Liver (tissue), 9 donors: ENCODE results near the gene KCNIP4. TPM values are rescaled to one million over a fixed set of nuclear protein-coding genes. Genes with fewer than 3 reads are reported as not detected.

Source experiments
- DNase-seq: peaks from one replicate; pipeline ENCODE4 v3.0.0-alpha.2; 2017; ENCODE audit warnings: low spot score
- H3K27ac ChIP-seq, 2 donors: one replicate each; pipeline ENCODE4 v1.7.0; 2013; ENCODE audit warnings: inconsistent platforms in 2 of 2, low read length in 2 of 2, control low read depth in 1 of 2, low read depth in 1 of 2, mild to moderate bottlenecking in 1 of 2
- H3K27me3 ChIP-seq, 4 donors: one replicate each; pipeline versions ENCODE4 v1.6.1 to v1.7.0; 2013; ENCODE audit warnings: low read length in 3 of 4, inconsistent platforms in 1 of 4, mild to moderate bottlenecking in 1 of 4, moderate library complexity in 1 of 4; ENCODE audit not compliant: control insufficient read depth in 4 of 4, insufficient read depth in 4 of 4
- H3K36me3 ChIP-seq, 4 donors: one replicate each; pipeline versions ENCODE4 v1.6.1 to v1.7.0; 2013; ENCODE audit warnings: low read length in 3 of 4, mild to moderate bottlenecking in 3 of 4, low read depth in 1 of 4, moderate library complexity in 1 of 4; ENCODE audit not compliant: control insufficient read depth in 4 of 4, insufficient read depth in 3 of 4
- H3K4me1 ChIP-seq, 4 donors: one replicate each; pipeline versions ENCODE4 v1.6.1 to v1.7.0; 2013; ENCODE audit warnings: low read length in 3 of 4, mild to moderate bottlenecking in 3 of 4, moderate library complexity in 1 of 4; ENCODE audit not compliant: control insufficient read depth in 4 of 4, insufficient read depth in 4 of 4
- H3K4me3 ChIP-seq, 3 donors: one replicate each; pipeline versions ENCODE4 v1.6.1 to v1.7.0; 2013; ENCODE audit warnings: low read length in 3 of 3, control low read depth in 1 of 3, low read depth in 1 of 3, mild to moderate bottlenecking in 1 of 3
- H3K9ac ChIP-seq, 2 donors: one replicate each; pipeline ENCODE4 v1.7.0; 2013; ENCODE audit warnings: low read length in 2 of 2, mild to moderate bottlenecking in 2 of 2, moderate library complexity in 2 of 2, control low read depth in 1 of 2, low read depth in 1 of 2
- H3K9me3 ChIP-seq, 4 donors: one replicate each; pipeline versions ENCODE4 v1.6.1 to v1.7.0; 2013; ENCODE audit warnings: low read length in 3 of 4; ENCODE audit not compliant: control insufficient read depth in 4 of 4
- EGR1 ChIP-seq, 2 donors: IDR thresholded peaks; 2 replicates each; pipeline ENCODE4 v1.6.1; 2016 to 2018; ENCODE audit warnings: antibody characterized with exemption in 2 of 2, low read depth in 2 of 2
- FOXA1 ChIP-seq: IDR thresholded peaks from 2 replicates; pipeline ENCODE4 v1.6.1; 2016; ENCODE audit warnings: antibody characterized with exemption
- FOXA2 ChIP-seq: IDR thresholded peaks from 2 replicates; pipeline ENCODE4 v1.6.1; 2016; ENCODE audit warnings: antibody characterized with exemption
- GABPA ChIP-seq, 2 donors: IDR thresholded peaks in 1 of 2; conservative IDR thresholded peaks in 1 of 2; 2 replicates each; pipeline ENCODE4 v1.6.1; 2016; ENCODE audit warnings: antibody characterized with exemption in 2 of 2, mild to moderate bottlenecking in 1 of 2, moderate library complexity in 1 of 2
- HNF4A ChIP-seq, 2 donors: conservative IDR thresholded peaks; 2 replicates each; pipeline ENCODE4 v1.6.1; 2016; ENCODE audit warnings: antibody characterized with exemption in 2 of 2, mild to moderate bottlenecking in 2 of 2
- HNF4G ChIP-seq: IDR thresholded peaks from 2 replicates; pipeline ENCODE4 v1.6.1; 2016; ENCODE audit warnings: antibody characterized with exemption
- JUND ChIP-seq, 2 donors: IDR thresholded peaks; 2 replicates each; pipeline ENCODE4 v1.6.1; 2016; ENCODE audit warnings: antibody characterized with exemption in 2 of 2
- NR2F2 ChIP-seq: IDR thresholded peaks from 2 replicates; pipeline ENCODE4 v1.6.1; 2016; ENCODE audit warnings: antibody characterized with exemption
- RAD21 ChIP-seq, 2 donors: IDR thresholded peaks; 2 replicates each; pipeline ENCODE4 v1.6.1; 2016; ENCODE audit warnings: antibody characterized with exemption in 2 of 2, mild to moderate bottlenecking in 2 of 2
- RXRA ChIP-seq, 2 donors: IDR thresholded peaks; 2 replicates each; pipeline ENCODE4 v1.6.1; 2017 to 2018; ENCODE audit warnings: antibody characterized with exemption in 2 of 2, mild to moderate bottlenecking in 1 of 2
- SP1 ChIP-seq: IDR thresholded peaks from 2 replicates; pipeline ENCODE4 v1.6.1; 2018; ENCODE audit warnings: antibody characterized with exemption, mild to moderate bottlenecking
- TAF1 ChIP-seq: conservative IDR thresholded peaks from 2 replicates; pipeline ENCODE4 v1.6.1; 2016; ENCODE audit warnings: antibody characterized with exemption, mild to moderate bottlenecking
- YY1 ChIP-seq: IDR thresholded peaks from 2 replicates; pipeline ENCODE4 v1.6.1; 2016; ENCODE audit warnings: antibody characterized with exemption, mild to moderate bottlenecking
- WGBS: extraction: QIAGEN DNeasy Blood & Tissue Kit; methylation state at CpG from one replicate; pipeline ENCODE4 v1.1.7; 2013; 5-methylcytosine and 5-hydroxymethylcytosine counted together
- polyA plus RNA-seq, 2 donors: library from polyadenylated mRNA; stranded (reverse) in 1 of 2; unstranded in 1 of 2; fragments of 200-250 nt in 1 of 2; fragments of >200 nt in 1 of 2; fragmentation: Nextera tagmentation in 1 of 2; extraction: Ambion mirVana in 1 of 2; gene quantifications; one replicate each; pipeline versions ENCODE4 v1.2.1 to v1.2.3, GENCODE V29; 2013 to 2015
- total RNA-seq, 2 donors: library from RNA; depleted of rRNA; stranded (reverse); fragments of >200 nt; gene quantifications; one replicate each; pipeline ENCODE4 v1.2.3, GENCODE V29; 2014
- TF ChIP-seq, protein P1 (sequence below): IDR thresholded peaks from 2 replicates; pipeline ENCODE4 v1.6.1; 2016; ENCODE audit warnings: antibody characterized with exemption
- TF ChIP-seq, protein P2 (sequence below): IDR thresholded peaks from 2 replicates; pipeline ENCODE4 v1.6.1; 2016; ENCODE audit warnings: antibody characterized with exemption
- TF ChIP-seq, protein P3 (sequence below): IDR thresholded peaks from 2 replicates; pipeline ENCODE4 v1.6.1; 2016; ENCODE audit warnings: antibody characterized with exemption, mild to moderate bottlenecking
- TF ChIP-seq, protein P4 (sequence below): IDR thresholded peaks from 2 replicates; pipeline ENCODE4 v1.6.1; 2016; ENCODE audit warnings: antibody characterized with exemption
- TF ChIP-seq, protein P5 (sequence below): fragments of 150-350 bp; IDR thresholded peaks from 2 replicates; pipeline ENCODE4 v1.5.1; 2017; ENCODE audit warnings: improper control_type of control experiment, low read depth, low read length; ENCODE audit not compliant: missing input control
- donor health status: healthy.
- donor health status: healthy.
- donor health status: healthy.
- donor health status: healthy.
- donor health status: healthy.

The KCNIP4 gene
- total and polyA plus RNA-seq, 4 donors: 0.08 to 0.14 TPM; not detected in 2

DNA sequence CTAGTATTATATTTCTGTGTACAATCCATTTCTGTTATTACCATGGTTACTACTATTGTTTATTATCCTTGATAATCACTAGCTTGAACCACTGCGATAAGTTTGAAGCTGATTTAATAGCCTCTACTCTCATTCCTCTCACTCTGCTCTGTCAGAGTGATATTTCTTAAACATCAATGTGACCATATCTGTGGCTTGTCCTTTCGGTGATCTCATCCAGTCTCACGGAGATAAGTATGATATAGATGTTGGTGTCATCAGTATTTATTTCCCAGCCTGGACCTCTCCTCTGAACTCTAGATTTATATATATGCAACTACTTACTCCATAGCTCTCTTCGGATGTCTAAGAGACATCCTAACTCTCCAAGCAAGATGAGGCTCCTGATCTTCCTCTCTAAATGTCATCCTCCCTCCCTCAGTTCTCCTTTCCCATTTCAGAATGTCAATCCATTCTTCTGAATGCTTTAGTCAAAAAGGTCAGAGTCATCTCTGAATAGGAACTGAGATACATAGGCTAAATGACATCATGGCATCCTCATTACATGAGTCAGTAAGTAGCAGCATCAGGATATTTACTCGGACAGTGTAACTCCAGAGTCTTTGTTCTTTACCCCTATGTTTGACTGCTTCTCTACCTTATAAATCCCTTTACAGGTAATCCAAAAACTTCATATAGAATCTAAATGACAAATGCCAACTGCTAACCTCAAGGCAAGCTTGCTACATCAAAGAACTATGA is 1118.8 kb downstream of the KCNIP4 start (continued):
- no peak for TF ChIP-seq NR2F2
- TF ChIP-seq, protein P1, sequence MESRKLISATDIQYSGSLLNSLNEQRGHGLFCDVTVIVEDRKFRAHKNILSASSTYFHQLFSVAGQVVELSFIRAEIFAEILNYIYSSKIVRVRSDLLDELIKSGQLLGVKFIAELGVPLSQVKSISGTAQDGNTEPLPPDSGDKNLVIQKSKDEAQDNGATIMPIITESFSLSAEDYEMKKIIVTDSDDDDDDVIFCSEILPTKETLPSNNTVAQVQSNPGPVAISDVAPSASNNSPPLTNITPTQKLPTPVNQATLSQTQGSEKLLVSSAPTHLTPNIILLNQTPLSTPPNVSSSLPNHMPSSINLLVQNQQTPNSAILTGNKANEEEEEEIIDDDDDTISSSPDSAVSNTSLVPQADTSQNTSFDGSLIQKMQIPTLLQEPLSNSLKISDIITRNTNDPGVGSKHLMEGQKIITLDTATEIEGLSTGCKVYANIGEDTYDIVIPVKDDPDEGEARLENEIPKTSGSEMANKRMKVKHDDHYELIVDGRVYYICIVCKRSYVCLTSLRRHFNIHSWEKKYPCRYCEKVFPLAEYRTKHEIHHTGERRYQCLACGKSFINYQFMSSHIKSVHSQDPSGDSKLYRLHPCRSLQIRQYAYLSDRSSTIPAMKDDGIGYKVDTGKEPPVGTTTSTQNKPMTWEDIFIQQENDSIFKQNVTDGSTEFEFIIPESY: no peak
- TF ChIP-seq JUND (IDR thresholded peaks at IDR 0.05): no peak

DNA sequence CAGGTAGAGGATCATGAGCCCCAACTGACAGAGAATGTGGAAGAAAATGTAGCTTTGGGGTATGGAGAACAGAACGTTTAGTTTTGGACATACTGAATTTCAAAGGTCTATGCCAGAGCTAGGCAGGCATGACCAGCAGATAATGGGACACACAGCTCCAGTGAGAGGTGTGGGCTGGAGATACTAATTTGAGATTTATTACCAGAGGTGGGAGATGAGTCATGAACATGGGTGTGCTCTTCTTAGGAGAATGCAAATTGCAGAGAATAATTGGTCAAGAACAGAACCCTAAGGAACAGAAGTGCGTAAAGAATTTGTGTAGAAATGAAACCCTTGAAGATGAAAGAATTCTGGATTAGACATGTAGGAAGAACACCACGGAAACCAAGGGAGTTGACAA is 1123.1 kb downstream of the KCNIP4 start:
- H3K27ac ChIP-seq: no peak overlapping the region
- WGBS: 59% methylated on average over 3 of the region's 3 CpGs
- DNase-seq: no peak
- no peaks in the 10 kb centered on the region for H3K4me1 ChIP-seq
- H3K9me3 ChIP-seq: no peaks in the 10 kb centered on the region
- H3K4me3 ChIP-seq: no peak overlapping the region
- H3K27me3 ChIP-seq: no peaks in the 10 kb centered on the region
- H3K36me3 ChIP-seq: no peaks in the 10 kb centered on the region
- H3K9ac ChIP-seq: no peak overlapping the region
- TF ChIP-seq NR2F2 (no peak), EGR1 (IDR thresholded peaks at IDR 0.05; ENCODE audit: low read depth in 2 of 2) (no peak), GABPA (IDR thresholded peaks at IDR 0.05 in 1 of 2, conservative IDR thresholded peaks at IDR 0.05 in 1 of 2) (no peak), HNF4G (no peak), RXRA (IDR thresholded peaks at IDR 0.05) (no peak)
- TF ChIP-seq, protein P2, sequence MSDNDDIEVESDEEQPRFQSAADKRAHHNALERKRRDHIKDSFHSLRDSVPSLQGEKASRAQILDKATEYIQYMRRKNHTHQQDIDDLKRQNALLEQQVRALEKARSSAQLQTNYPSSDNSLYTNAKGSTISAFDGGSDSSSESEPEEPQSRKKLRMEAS: no peak

DNA sequence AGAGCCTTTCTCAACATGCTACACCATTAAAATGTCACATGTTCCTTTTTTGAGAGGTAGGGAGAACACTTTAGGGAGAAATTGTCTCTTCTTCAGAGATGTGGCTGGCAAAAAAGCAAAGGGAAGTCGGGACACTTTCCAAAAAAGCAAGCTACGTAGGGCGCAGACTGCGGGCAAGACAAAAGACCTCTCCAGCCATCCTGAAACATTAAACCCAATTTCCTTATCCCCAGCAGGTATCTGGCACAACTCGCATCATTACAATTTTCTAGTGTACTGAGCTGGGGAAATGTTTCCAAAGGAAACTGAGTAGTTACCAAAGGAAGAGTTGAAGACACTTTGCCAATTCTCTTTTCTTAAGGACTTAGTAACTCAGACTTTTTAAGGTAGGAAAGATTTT is 1132.3 kb downstream of the KCNIP4 start:
- Histone ChIP-seq H3K9ac (no peak overlapping the region), H3K4me1 (no peaks in the 10 kb centered on the region), H3K36me3 (no peaks in the 10 kb centered on the region), H3K4me3 (no peak overlapping the region), H3K9me3 (no peaks in the 10 kb centered on the region), H3K27me3 (no peaks in the 10 kb centered on the region), H3K27ac (no peak overlapping the region)
- TF ChIP-seq, protein P3, sequence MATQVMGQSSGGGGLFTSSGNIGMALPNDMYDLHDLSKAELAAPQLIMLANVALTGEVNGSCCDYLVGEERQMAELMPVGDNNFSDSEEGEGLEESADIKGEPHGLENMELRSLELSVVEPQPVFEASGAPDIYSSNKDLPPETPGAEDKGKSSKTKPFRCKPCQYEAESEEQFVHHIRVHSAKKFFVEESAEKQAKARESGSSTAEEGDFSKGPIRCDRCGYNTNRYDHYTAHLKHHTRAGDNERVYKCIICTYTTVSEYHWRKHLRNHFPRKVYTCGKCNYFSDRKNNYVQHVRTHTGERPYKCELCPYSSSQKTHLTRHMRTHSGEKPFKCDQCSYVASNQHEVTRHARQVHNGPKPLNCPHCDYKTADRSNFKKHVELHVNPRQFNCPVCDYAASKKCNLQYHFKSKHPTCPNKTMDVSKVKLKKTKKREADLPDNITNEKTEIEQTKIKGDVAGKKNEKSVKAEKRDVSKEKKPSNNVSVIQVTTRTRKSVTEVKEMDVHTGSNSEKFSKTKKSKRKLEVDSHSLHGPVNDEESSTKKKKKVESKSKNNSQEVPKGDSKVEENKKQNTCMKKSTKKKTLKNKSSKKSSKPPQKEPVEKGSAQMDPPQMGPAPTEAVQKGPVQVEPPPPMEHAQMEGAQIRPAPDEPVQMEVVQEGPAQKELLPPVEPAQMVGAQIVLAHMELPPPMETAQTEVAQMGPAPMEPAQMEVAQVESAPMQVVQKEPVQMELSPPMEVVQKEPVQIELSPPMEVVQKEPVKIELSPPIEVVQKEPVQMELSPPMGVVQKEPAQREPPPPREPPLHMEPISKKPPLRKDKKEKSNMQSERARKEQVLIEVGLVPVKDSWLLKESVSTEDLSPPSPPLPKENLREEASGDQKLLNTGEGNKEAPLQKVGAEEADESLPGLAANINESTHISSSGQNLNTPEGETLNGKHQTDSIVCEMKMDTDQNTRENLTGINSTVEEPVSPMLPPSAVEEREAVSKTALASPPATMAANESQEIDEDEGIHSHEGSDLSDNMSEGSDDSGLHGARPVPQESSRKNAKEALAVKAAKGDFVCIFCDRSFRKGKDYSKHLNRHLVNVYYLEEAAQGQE: no peak
- no peak for TF ChIP-seq HNF4G
- TF ChIP-seq RXRA (IDR thresholded peaks at IDR 0.05): no peak
- TF ChIP-seq, protein P1: no peak
- TF ChIP-seq, protein P2: no peak
- TF ChIP-seq, protein P4, sequence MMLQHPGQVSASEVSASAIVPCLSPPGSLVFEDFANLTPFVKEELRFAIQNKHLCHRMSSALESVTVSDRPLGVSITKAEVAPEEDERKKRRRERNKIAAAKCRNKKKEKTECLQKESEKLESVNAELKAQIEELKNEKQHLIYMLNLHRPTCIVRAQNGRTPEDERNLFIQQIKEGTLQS: no peak
- no peak for TF ChIP-seq NR2F2
- TF ChIP-seq JUND (IDR thresholded peaks at IDR 0.05): no peak
- TF ChIP-seq TAF1: no peak
- TF ChIP-seq FOXA2: no peak
- TF ChIP-seq RAD21 (IDR thresholded peaks at IDR 0.05): no peak
- no peak for TF ChIP-seq FOXA1
- no peak for TF ChIP-seq SP1
- no peak for TF ChIP-seq GABPA (IDR thresholded peaks at IDR 0.05 in 1 of 2, conservative IDR thresholded peaks at IDR 0.05 in 1 of 2)
- no peak for TF ChIP-seq YY1
- no peak for TF ChIP-seq HNF4A (conservative IDR thresholded peaks at IDR 0.05)
- TF ChIP-seq EGR1 (IDR thresholded peaks at IDR 0.05; ENCODE audit: low read depth in 2 of 2): no peak
- TF ChIP-seq, protein P5, sequence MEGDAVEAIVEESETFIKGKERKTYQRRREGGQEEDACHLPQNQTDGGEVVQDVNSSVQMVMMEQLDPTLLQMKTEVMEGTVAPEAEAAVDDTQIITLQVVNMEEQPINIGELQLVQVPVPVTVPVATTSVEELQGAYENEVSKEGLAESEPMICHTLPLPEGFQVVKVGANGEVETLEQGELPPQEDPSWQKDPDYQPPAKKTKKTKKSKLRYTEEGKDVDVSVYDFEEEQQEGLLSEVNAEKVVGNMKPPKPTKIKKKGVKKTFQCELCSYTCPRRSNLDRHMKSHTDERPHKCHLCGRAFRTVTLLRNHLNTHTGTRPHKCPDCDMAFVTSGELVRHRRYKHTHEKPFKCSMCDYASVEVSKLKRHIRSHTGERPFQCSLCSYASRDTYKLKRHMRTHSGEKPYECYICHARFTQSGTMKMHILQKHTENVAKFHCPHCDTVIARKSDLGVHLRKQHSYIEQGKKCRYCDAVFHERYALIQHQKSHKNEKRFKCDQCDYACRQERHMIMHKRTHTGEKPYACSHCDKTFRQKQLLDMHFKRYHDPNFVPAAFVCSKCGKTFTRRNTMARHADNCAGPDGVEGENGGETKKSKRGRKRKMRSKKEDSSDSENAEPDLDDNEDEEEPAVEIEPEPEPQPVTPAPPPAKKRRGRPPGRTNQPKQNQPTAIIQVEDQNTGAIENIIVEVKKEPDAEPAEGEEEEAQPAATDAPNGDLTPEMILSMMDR: no peak
- no peak for DNase-seq
- WGBS: 85% methylated on average over 5 of the region's 5 CpGs
